Ramos (cell line): Measurements from ENCODE around the gene CASKIN1.
"Not testable (repeated sequence)": the region's sequence is repeated elsewhere in the genome, so short reads cannot be mapped to it uniquely, and the experiment has no call there.

Source experiments
- in situ Hi-C: fragments of 300-500 bp; cut with MboI; formaldehyde crosslinking; loops from one replicate; pipeline ENCODE4 v1.14.3; 2022; ENCODE audit warnings: low sequenced_read_pairs; ENCODE audit not compliant: unreplicated experiment

Gene CASKIN1

GRCh38 chr16:2196162-2196980 is at the start of gene CASKIN1:
Gene CASKIN1 (minus strand): TSS chr16:2196605. CDS start chr16:2196432, 173 bp downstream.
- in situ Hi-C loops = no loop called here

GRCh38 chr16:2244926-2245795 is 48.8 kb upstream of the CASKIN1 start:
- in situ Hi-C loops = no loop called here

- in situ Hi-C loops = no loop called here
These were observed 47.9 kb upstream of the CASKIN1 start for GRCh38 chr16:2244301-2244700.

GRCh38 chr16:2243781-2244180 is 47.4 kb upstream of the CASKIN1 start:
- in situ Hi-C loops = no loop called here

- in situ Hi-C loops = no loop called here
These were observed 46.7 kb upstream of the CASKIN1 start for GRCh38 chr16:2243031-2243528.

- in situ Hi-C loops = no loop called here
These were observed 46.2 kb upstream of the CASKIN1 start for GRCh38 chr16:2242598-2242997.

- in situ Hi-C loops = not testable (repeated sequence)
These were observed 43.9 kb upstream of the CASKIN1 start for GRCh38 chr16:2240331-2240730.

- in situ Hi-C loops = no loop called here
These were observed 42.7 kb upstream of the CASKIN1 start for GRCh38 chr16:2238838-2239675.

GRCh38 chr16:2238150-2238837 is 41.9 kb upstream of the CASKIN1 start:
- in situ Hi-C loops = no loop called here

- in situ Hi-C loops = no loop called here
These were observed 41.2 kb upstream of the CASKIN1 start for GRCh38 chr16:2237493-2238149.

GRCh38 chr16:2237102-2237482 is 40.7 kb upstream of the CASKIN1 start:
- in situ Hi-C loops = no loop called here

- in situ Hi-C loops = no loop called here
These were observed 40.1 kb upstream of the CASKIN1 start, which contains the start of gene DNASE1L2 for GRCh38 chr16:2236337-2237101. Gene DNASE1L2 (plus strand): TSS chr16:2236444. CDS start chr16:2236817, 373 bp downstream.

GRCh38 chr16:2235695-2236336 is 39.4 kb upstream of the CASKIN1 start:
- in situ Hi-C loops = no loop called here

- in situ Hi-C loops = no loop called here
These were observed 38.8 kb upstream of the CASKIN1 start for GRCh38 chr16:2235234-2235651.

GRCh38 chr16:2234813-2235170 is 38.4 kb upstream of the CASKIN1 start:
- in situ Hi-C loops = no loop called here

- in situ Hi-C loops = no loop called here
These were observed 37.7 kb upstream of the CASKIN1 start for GRCh38 chr16:2233872-2234812.
